Stimulated activated CD8-positive, alpha-beta memory T cell treated with anti-CD3 and anti-CD28 coated beads, Interleukin-7, amount 100 ng/mL, for 4 hours (primary cell): ENCODE results near the gene DRC7.

Source experiments
- DNase-seq, 2 donors: peaks; one replicate each; pipeline ENCODE4 v3.0.0-alpha.2; 2020; ENCODE audit warnings: low read depth in 2 of 2

The DRC7 gene

DNA sequence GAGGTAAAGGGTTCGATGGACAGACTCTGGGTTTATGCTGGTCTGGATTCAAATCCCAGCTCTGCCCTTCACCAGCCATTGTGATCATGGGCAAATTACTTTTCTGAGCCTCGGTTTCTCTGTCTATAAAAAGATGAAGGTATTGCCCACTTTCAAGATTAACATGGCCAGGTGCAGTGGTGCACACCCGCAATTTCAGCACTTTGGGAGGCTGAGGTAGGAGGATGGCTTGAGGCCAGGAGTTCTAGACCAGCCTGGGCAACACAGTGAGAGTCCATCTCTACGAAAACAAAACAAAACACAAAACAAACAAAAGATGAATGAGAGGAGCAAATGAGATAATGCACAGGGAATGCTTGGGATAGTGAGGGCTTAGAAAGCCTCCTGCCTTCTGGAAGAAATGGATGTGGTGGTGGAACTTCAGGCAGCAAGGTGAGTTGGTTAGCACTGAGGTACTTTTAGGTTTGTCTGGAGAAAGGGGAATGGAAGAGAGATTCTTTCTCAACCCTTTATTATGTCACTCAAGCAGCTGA, 18.0 kb upstream of the DRC7 start:
- no peak for DNase-seq

DNA sequence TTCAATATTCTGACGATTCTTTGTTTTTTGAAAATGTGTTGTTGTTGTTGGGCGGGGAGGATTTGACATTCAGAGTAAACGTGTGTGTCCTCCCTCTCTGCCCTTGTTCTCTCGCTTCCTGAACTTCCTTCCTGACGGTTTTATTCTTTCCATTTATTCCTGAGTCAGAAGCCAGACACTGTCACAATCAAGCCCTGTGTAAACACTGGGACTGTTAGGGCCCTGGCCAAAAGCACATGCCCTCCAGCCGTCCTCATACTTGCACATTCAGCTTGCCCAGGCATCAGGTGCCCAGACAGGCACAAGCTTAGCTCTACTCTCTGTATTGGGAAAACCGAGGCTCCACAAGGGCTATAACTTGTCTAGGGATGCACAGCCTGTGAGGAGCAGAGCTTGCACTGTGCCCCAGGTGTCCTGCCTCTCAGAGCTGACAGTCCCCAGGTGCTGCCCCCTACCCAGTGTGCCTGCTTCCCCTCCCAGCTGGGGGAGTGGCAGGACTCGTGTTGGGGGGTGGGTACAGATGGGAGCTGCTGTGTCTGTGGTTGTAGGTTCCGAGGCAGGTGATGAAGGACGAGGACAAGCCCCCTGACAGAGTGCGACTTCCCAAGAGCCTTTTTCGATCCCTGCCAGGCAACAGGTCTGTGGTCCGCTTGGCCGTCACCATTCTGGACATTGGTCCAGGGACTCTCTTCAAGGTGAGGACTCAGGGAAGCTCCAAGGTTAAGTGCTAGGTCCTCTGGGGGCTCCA, 16.8 kb upstream of the DRC7 start:
- DNase-seq, result no peak

DNA sequence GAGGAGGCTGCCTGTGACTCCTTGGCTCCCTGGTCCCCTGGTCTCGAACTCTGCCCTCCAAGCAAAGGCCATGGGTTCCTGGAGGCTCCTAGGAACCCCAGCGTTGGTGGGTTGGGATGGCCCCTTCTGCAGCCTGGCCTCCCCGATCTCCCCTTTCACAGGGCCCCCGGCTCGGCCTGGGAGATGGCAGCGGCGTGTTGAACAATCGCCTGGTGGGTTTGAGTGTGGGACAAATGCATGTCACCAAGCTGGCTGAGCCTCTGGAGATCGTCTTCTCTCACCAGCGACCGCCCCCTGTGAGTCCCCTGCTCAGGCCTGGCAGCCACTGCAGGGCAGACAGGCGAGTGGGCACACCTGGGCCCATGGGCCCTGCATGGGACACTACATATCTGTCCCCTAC, 15.6 kb upstream of the DRC7 start:
- no peak for DNase-seq

DNA sequence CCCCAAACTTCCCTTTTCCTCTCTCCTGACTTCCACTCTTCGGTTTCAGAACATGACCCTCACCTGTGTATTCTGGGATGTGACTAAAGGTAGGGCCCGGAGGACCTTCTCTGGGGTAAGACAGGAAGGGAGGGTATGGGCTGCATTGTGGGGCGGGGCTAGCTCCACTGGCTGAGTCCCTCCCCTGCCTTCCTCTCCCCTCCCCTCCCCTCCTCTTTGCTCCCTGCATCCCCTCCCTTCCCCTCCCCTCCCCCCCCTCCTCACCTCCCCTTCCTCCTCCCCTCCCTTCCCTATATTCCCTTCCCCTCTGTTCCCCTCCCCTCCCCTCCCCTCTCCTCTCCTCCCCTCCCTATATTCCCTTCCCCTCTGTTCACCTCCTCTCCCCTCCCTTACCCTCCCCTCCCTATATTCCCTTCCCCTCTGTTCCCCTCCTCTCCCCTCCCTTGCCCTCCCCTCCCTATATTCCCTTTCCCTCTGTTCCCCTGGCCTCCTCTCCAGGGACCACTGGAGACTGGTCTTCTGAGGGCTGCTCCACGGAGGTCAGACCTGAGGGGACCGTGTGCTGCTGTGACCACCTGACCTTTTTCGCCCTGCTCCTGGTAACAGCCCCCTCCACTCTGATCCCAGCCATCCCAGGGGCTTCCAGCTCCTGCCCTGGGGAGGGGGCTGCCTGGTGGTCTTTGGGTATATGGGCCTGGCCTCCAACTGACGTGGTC, 14.7 kb upstream of the DRC7 start:
- no peak for DNase-seq

DNA sequence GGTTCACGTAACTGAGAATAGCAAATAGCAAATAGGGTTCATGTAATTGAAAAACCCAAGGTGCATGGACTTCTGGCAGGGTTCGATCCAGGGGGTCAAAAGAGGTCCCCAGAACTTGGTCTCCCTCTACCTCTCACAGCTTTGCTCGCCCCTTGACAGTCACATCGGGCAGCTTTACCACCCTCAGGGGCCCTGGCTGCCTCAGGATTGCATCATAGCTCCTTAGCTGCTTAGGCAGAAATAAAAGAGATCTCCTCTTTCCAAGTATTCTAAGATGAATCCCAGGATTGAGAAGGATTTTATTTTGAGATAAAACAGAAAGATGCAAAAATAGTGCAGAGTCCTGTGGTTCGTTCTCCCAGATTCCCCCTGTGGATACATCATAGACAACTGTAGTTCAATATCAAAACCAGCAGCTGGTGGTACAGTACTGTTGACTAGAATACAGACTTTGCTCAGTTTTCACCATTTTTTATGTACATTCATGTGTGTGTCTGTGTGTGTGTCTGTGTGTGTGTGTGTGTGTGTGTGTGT, 13.7 kb upstream of the DRC7 start:
- DNase-seq, result no peak

DNA sequence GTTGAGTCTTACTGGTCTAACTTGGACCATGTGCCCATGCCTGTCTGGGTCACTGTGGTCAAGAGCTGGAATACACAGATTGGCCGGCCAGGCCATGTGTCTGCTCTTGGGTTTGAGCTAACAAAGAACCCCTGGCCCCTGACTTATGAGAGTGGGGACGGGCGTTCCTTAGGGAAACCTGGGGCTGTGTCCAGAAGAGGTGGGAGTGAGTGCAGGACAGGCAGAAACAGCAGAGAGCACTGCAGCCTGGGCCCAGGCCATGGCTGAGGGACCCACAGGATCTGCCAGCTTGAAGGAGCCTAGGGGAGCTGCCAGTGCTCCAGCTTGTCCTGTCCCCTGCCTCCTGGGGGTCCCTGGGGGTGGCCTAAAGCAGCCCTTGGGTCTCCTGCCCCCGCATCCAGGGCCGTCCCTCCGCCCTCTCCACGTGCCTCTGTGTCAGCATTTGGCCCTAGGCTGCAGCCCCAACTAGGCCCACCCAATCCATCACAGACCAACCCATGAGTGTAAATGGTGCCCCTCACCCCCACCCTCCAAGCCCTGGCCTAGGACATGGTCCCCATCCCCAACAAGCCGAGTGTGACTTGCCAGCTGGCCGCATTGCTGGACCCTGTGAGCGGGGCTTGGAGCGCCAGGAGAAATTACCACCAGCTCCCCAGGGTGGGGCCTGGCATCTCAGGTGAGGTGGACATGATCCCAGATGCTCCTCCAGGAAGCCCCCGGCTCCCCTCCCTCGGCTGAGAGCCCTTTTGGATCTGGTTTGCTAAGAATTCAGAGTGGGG, 12.5 kb upstream of the DRC7 start:
- no peak for DNase-seq

DNA sequence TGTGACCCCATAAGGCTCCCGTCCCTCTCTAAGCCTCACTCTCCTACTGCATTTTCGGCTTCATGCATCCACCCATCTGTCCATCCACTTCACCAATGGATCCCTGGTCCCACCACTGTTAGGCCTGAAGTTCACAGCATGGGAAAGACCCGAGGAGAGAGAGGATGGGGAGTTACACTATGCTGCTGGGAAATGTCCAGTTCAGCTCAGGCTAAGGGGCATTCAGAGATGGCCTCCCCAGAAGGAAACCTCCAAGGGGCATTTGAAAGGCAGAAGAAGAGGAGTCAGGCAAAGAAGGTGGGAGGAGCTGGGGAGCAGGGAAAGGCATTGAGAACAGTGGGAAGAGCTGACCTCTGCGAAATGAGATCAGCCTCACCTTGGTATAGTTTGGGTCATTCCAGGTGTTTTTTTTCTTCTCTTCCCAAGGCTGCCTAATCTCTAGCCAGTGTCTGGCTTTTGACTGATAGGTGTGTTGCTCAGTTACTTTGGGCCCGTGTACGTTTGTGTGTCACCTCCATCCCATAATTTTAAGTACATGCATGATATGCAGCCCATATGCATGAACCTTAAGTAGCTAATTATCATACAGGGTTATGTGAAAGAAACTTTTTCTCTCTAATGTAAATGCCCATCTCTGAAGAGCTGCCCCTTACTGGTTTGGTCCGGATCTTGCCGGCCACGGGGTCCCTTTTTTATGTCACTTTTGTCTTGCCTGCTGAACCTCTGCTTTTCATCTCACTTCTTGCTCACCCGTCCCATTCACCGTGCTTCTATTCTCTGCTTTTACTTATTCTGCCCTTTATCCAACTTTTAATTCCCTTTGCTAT, 11.6 kb upstream of the DRC7 start:
- no peak for DNase-seq

DNA sequence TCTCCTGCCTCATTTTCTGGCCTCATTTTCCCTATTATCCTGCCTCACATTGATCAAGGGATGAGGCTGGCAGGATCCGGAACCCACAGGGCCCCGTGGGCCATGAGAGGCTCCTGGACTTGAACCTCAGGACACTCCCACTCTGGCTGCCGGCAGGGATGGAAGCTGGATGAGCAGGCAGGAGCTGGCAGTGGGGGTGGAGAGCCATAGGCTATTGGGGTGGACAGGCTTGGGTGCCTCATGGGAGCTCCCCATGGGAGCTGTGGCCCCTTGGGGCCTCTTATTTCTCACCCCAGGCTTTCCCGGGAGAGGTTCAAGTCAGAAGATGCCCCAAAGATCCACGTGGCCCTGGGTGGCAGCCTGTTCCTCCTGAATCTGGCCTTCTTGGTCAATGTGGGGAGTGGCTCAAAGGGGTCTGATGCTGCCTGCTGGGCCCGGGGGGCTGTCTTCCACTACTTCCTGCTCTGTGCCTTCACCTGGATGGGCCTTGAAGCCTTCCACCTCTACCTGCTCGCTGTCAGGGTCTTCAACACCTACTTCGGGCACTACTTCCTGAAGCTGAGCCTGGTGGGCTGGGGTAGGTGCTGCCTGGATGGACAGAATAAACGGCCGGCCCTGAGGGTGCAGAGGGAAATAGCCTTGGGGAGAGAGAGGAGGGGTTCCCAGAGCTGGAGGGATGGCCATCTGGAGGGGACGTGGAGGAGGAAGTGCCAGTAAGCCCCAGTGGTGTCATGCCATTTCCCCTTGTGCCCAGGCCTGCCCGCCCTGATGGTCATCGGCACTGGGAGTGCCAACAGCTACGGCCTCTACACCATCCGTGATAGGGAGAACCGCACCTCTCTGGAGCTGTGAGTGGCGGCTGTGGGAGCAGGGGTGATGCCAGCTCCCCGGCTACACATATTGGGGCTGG, 10.7 kb upstream of the DRC7 start:
- DNase-seq, result no peak

DNA sequence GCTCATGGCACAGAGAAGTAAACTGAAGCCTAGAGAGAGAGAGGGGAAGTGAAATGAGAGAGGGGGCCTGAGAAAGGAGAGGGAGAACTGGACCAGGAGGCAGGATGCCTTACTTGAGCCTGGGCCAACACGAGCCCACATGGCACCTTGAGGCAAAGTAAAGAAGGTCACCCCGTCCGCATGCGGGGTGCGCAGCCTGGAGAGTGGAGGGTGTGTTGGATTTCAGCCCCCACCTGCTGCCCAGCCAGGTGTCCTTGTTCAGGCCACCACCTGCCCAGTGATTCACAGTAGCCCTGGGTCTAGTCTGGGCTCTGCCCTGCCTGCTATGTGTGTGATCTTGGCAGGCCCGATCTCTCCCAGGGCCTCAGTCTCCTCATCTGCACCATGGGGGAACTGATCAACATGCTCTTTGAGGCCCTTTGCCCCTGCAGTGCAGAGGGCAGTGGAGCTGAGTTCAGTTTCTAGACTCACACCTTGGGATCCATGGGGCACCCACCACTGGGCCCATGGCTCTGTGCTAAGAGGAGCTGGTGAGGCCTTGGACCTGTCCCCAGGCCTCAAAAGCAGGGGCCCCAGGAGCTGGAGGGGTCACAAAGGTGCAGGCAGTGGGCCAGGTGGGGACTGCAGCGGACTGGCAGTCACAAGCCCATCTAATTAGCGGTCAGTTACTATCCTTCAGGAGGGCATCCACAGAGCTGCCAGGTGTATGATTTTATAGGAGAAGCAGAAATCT, 9.8 kb upstream of the DRC7 start:
- DNase-seq, result no peak

DNA sequence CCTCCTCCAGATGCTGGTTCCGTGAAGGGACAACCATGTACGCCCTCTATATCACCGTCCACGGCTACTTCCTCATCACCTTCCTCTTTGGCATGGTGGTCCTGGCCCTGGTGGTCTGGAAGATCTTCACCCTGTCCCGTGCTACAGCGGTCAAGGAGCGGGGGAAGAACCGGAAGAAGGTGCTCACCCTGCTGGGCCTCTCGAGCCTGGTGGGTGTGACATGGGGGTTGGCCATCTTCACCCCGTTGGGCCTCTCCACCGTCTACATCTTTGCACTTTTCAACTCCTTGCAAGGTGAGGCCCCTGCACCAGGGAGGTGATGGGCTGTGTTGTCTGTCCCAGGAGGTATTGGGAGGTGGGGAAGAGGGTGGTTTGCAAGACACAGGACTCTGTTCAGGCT, 9.0 kb upstream of the DRC7 start:
- DNase-seq, result no peak

DNA sequence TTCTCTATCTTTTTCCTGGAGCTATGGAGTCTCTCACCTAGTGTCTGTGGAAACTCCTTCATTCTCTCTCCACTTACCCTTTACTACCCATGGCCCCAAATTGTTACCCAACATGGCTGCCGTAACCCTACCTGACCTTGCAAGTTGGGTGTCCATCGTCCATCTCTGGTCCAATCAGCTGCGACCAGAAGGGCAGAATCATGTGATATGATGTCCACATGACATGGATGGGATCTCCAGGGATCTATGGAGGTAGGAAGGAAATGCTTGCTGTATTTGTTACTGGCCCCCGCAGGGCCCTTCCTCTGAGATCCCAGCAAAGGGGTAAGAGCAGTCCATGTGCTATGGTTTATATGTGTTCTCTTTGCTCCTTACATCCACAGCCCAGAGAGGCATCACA, 8.0 kb upstream of the DRC7 start:
- no peak for DNase-seq

DNA sequence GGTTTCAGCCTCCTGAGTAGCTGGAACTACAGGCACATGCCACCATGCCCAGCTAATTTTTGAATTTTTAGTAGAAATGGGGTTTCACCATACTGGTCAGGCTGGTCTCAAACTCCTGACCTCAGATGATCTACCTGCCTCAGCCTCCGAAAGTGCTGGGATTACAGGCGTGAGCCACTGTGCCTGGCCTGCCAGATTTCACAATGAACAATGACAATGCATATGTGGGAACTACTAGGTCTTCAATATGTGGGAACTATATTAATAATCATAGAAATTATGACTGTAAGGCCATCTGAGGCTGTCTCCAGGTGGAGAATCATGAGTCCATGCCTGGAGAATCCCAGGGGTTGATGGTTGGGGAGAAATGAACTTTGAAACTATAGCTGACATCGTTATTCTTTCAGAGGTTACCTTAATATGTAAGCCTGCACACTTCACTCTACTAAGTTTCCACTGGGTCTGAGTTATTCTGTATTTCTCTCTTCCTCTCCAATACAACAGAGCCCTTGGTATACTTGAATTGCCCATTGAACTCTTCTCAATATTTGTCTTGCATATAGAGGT, 7.2 kb upstream of the DRC7 start:
- no peak for DNase-seq

DNA sequence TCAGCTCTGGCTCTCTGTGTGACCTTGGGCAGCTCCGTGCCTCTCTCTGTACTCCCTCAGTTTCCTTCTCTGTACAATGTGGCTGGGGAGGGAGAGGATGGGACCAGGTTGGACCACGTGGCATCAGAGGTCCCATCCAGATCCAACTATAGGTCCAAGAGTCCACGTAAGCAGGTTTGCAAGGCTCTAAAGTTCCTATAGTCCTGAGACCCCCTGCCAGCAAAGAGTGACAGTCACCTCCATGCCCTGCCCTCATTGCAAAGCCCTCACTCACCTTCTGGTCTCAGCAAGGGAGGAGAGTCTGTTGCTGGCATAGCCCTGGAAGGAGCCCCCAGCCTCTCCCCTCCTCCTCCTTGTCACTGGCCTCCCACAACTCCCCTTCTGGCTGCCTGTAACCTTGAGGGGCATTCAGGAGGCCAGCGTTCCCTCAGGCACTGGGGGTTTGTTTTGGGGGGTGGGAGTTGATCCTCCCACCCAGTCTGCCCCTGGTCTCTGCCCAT, 6.1 kb upstream of the DRC7 start:
- no peak for DNase-seq

DNA sequence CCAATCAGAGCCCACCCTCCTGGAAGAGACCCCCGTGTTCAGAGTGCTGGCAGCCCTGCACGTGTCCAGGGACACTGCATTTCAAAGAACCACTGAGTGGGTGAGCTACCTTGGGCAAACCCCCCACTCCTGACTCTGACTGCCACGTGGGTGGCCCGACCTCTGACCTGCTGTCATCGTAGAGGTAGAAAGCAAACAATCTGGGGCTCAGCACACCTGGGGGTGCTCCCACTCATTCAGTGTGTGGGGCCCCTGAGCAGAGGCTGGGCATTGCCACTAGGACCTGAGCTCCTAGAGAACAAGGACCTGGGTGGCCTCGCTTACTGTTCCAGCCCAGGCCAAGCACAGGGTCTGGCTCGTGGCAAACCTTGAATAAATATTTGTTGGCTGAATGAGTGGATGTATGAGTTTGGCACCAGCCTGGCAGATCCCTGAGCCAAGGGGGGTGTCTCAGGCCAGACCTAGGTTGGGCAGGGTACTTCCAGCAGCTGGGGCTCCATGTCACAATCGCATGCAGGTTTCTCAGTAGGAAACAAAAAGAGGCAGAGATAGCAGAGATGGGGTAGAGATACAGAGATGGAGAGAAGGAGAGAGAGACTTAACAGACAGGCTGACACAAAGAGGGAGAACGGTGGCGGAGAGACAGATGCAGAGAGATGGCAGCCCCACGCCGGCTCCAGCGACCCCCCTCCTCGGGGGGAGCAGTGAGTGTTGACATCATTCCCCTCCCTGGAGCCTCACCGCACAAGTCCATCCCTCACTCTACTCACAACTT, 5.4 kb upstream of the DRC7 start:
- no peak for DNase-seq

DNA sequence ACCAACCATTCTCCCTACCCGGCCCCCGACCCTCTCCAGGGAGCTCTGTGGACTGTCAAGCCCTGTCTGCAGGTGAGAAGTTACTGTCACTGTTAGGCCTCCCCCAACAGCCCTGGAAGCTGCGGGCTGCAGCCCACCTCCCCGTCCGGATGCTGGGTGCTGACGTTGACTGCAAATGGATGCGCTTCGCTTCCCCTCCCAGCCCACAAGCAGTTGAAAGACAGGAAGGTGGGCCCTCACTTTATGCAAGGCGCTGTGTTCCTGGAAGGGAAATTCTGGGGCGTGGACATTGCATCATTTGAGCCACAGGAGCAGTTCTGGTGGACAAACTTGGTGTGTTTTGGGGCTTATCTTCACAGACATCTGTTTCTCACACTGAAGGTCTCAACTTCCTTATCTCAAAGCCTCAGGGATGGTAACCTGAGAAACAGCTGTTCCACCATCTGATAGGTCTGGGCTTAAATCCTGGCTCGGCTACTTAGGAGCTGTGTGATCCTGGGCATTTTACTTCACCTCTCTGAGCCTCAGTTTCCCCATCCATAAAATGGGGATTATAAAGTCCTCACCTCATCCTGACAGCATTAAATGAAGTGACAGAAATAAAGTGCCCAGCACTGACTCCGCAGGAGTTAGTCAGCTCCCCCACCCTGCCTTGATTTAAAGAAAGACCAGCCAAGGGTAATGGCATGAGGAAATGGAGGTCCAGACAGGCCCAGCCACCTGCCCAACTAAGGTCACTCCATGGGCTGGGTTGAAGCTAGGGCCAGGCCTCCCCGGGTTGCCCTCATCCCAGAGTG, 4.6 kb upstream of the DRC7 start:
- DNase-seq, result peak; percentile 2 to 31

DNA sequence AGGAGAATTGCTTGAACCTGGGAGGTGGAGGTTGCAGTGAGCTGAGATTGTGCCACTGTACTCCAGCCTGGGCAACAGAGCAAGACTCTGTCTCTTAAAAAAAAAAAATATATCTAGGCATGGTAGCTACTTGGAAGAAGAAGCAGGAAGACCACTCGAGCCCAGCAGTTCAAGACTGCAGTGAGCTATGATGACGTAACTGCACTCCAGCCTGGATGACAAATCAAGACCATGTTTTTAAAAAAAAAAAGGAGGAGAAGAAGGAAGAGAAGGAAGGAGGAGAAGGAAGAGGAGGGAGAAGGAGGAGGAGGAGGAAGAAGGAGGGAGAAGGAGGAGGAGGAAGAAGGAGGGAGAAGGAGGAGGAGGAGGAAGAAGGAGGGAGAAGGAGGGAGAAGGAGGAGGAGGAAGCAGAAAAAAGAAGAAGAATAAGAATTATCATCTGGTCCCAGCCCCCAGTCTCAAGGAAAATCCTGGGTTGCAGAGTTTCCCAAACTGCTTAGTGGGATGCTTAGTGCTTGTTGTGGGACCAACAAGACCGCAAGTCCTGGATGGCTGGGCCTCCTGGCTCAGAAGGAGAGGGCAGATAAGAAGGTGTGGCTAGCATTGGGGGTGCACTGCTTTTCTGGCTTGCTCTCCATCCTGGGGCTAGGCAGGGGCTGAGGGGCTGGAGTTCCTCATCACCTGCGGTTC, 3.7 kb upstream of the DRC7 start:
- DNase-seq, result no peak

DNA sequence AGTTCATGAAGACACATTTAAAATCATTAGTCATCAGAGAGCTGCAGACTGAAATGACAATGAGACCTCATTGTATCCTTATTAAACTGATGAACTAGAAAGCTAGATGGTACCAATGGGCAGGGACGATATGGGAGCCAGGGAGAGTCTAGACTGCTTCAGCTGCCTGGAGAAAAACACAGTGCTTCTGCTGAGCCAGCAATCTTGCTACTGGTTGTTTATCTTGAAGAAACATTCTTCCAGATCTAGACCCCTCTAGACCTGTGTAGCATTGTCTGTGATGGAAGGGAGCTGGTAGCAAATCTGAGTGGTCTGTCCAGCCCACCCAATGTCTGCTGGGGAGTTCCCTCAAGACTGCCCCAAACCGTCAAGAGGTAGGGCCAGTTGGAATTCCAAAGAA, 2.0 kb upstream of the DRC7 start:
- no peak for DNase-seq
